ENCODE measurements around the gene GRIA1. TPM values are rescaled to one million over a fixed set of nuclear protein-coding genes. Genes with fewer than 3 reads are reported as not detected.
A peak's percentile ranks its signal among the peaks of the same experiment; 100 is the strongest.

Gene GRIA1
- total RNA-seq, 4 donors from 2014 or later = 0.12 to 0.19 TPM; not detected in 2

GRCh38 chr5:153469423-153469822 lies 21.0 kb upstream of the GRIA1 start:
- H3K27me3 ChIP-seq = no peaks in the 10 kb centered on the region
- no peak overlapping the region for H3K4me3 ChIP-seq
- TF ChIP-seq POLR2A (IDR thresholded peaks at IDR 0.05) (no peak), CTCF (IDR thresholded peaks at IDR 0.05) (no peak)
- H3K27ac ChIP-seq = no peak overlapping the region
- no peaks in the 10 kb centered on the region for H3K36me3 ChIP-seq
- H3K9me3 ChIP-seq = no peaks in the 10 kb centered on the region
- H3K4me1 ChIP-seq = no peaks in the 10 kb centered on the region
- intact Hi-C loops (cut with DNase I) = no loop called here
- WGBS, 2 donors = 45 to 68% methylated on average over 3 of the region's 3 CpGs
- no peak for DNase-seq

- H3K36me3 ChIP-seq = no peaks in the 10 kb centered on the region
- no peak for DNase-seq
- H3K27me3 ChIP-seq = no peaks in the 10 kb centered on the region
- no peak overlapping the region for H3K4me3 ChIP-seq
- intact Hi-C loops (cut with DNase I) = no loop called here
- TF ChIP-seq CTCF (IDR thresholded peaks at IDR 0.05) = no peak
- TF ChIP-seq POLR2A (IDR thresholded peaks at IDR 0.05) = no peak
- H3K4me1 ChIP-seq = no peaks in the 10 kb centered on the region
- H3K9me3 ChIP-seq = no peaks in the 10 kb centered on the region
- WGBS, 2 donors = 51 to 58% methylated on average over 4 of the region's 4 CpGs
- no peak overlapping the region for H3K27ac ChIP-seq
Observed at GRCh38 chr5:153470736-153471135, 19.7 kb upstream of the GRIA1 start.

GRCh38 chr5:153476767-153477166 lies 13.7 kb upstream of the GRIA1 start:
- WGBS, 2 donors = 14 to 31% methylated on average over 1 of the region's 1 CpG
- H3K4me1 ChIP-seq = no peaks in the 10 kb centered on the region
- H3K9me3 ChIP-seq = no peaks in the 10 kb centered on the region
- intact Hi-C loops (cut with DNase I) = no loop called here
- H3K4me3 ChIP-seq = no peak overlapping the region
- H3K27ac ChIP-seq = no peak overlapping the region
- H3K27me3 ChIP-seq = no peaks in the 10 kb centered on the region
- no peak for DNase-seq
- TF ChIP-seq CTCF (IDR thresholded peaks at IDR 0.05) (peak in 2 of 6 experiments; percentile 29 to 61), POLR2A (IDR thresholded peaks at IDR 0.05) (no peak)
- no peaks in the 10 kb centered on the region for H3K36me3 ChIP-seq

GRCh38 chr5:153480401-153480800 lies 10.1 kb upstream of the GRIA1 start:
- H3K9me3 ChIP-seq = no peaks in the 10 kb centered on the region
- TF ChIP-seq CTCF (IDR thresholded peaks at IDR 0.05) (no peak), POLR2A (IDR thresholded peaks at IDR 0.05) (no peak)
- intact Hi-C loops (cut with DNase I) = no loop called here
- no peak overlapping the region for H3K4me3 ChIP-seq
- no peaks in the 10 kb centered on the region for H3K4me1 ChIP-seq
- no peak overlapping the region for H3K27ac ChIP-seq
- no peaks in the 10 kb centered on the region for H3K27me3 ChIP-seq
- no peak for DNase-seq
- H3K36me3 ChIP-seq = no peaks in the 10 kb centered on the region

- intact Hi-C loops (cut with DNase I) = no loop called here
- Histone ChIP-seq H3K9me3 (no peaks in the 10 kb centered on the region), H3K27me3 (peaks cover 0 to 3% (median 0%) of the 10 kb centered on the region in 4 donors), H3K4me3 (no peak overlapping the region), H3K36me3 (no peaks in the 10 kb centered on the region), H3K4me1 (no peaks in the 10 kb centered on the region), H3K27ac (no peak overlapping the region)
- DNase-seq = no peak
- 86% methylated on average over 4 of the region's 4 CpGs for WGBS, 2 donors
- TF ChIP-seq POLR2A (IDR thresholded peaks at IDR 0.05) (no peak), CTCF (IDR thresholded peaks at IDR 0.05) (no peak)
Observed at GRCh38 chr5:153483482-153483881, 7.0 kb upstream of the GRIA1 start.
